Endothelial cell of umbilical vein (primary cell): ENCODE measurements around the gene DLEC1. TPM values are rescaled to one million over a fixed set of nuclear protein-coding genes. Genes with fewer than 3 reads are reported as not detected.

Experiments
- BruUV-seq: library from RNA; stranded (reverse); fragments of 400-500 nt; replicated peaks from 2 replicates; lab custom pipeline; 2021; lab: Mats Ljungman, UMichigan
- CTCF ChIA-PET: fragments of 300-600, 350-600 bp; sonication (Branson Sonifier 250); formaldehyde crosslinking; loops from one replicate; lab custom pipeline; 2021; ENCODE audit warnings: antibody characterized with exemption, inconsistent platforms; lab: Charles Lee
- POLR2A ChIA-PET: fragments of 300-600, 350-600 bp; sonication (Branson Sonifier 250); formaldehyde crosslinking; loops from one replicate; lab custom pipeline; 2021; ENCODE audit warnings: antibody characterized with exemption, inconsistent platforms; lab: Charles Lee
- DNase-seq: peaks from one replicate; pipeline ENCODE4 v3.0.0-alpha.2; 2011; ENCODE audit warnings: low read depth, low spot score
- FAIRE-seq: peaks from 2 replicates; lab custom pipeline; 2011; peaks lifted over from hg19 to GRCh38; lab: Jason Lieb, UNC
- H2AFZ ChIP-seq: 2 replicates; pipeline ENCODE4 v1.6.0; 2012; ENCODE audit warnings: low read depth, low read length, control low read depth, inconsistent platforms
- H3K27ac ChIP-seq: 2 replicates; pipeline ENCODE4 v1.5.1; 2011; ENCODE audit warnings: low read depth, mild to moderate bottlenecking, control low read depth, low read length, moderate library complexity; ENCODE audit not compliant: insufficient read depth
- H3K27me3 ChIP-seq, 2 experiments: 2 replicates each; pipeline versions ENCODE4 v1.6.0 to v1.6.1; 2011; ENCODE audit warnings: low read length in 2 of 2, mixed read lengths in 1 of 2; ENCODE audit not compliant: control insufficient read depth in 2 of 2, insufficient read depth in 2 of 2
- H3K36me3 ChIP-seq, 2 experiments: 2 replicates in 1 of 2; 3 replicates in 1 of 2; pipeline ENCODE4 v1.5.1; 2011; ENCODE audit warnings: low read length in 2 of 2, mild to moderate bottlenecking in 1 of 2, moderate library complexity in 1 of 2; ENCODE audit not compliant: control insufficient read depth in 2 of 2, insufficient read depth in 2 of 2; ENCODE audit errors: extremely low read depth in 1 of 2
- H3K4me1 ChIP-seq: 3 replicates; pipeline ENCODE4 v1.5.1; 2011; ENCODE audit warnings: mild to moderate bottlenecking, low read length; ENCODE audit not compliant: control insufficient read depth, insufficient read depth; ENCODE audit errors: extremely low read depth
- H3K4me2 ChIP-seq: 2 replicates; pipeline ENCODE4 v1.6.1; 2011; ENCODE audit warnings: low read length, control low read depth, mixed read lengths; ENCODE audit not compliant: insufficient read depth
- H3K4me3 ChIP-seq, 3 experiments: fragments of 200-600 bp in 1 of 3; sonication (generic), shearing (Covaris generic) in 1 of 3; replicated peaks in 1 of 3; 2 replicates each; pipeline ENCODE4 v1.5.1; 2011 to 2016; ENCODE audit warnings: control low read depth in 3 of 3, low read length in 3 of 3, mild to moderate bottlenecking in 2 of 3, inconsistent platforms in 1 of 3, low read depth in 1 of 3, moderate library complexity in 1 of 3; ENCODE audit not compliant: insufficient read depth in 1 of 3
- H3K79me2 ChIP-seq: 2 replicates; pipeline ENCODE4 v1.6.0; 2012; ENCODE audit warnings: low read length, inconsistent platforms; ENCODE audit not compliant: control insufficient read depth, insufficient read depth
- H3K9ac ChIP-seq: replicated peaks from 2 replicates; pipeline ENCODE3; 2011; ENCODE audit warnings: low read length, control low read depth; ENCODE audit not compliant: insufficient read depth; ENCODE audit errors: extremely low read depth
- H3K9me1 ChIP-seq: replicated peaks from 3 replicates; pipeline ENCODE4 v1.6.0; 2011; ENCODE audit warnings: mild to moderate bottlenecking, low read length; ENCODE audit not compliant: control insufficient read depth, insufficient read depth; ENCODE audit errors: extremely low read depth
- H3K9me3 ChIP-seq: replicated peaks from 2 replicates; pipeline ENCODE4 v1.5.1; 2012; ENCODE audit warnings: low read length, inconsistent platforms; ENCODE audit not compliant: control insufficient read depth, insufficient read depth
- H4K20me1 ChIP-seq: replicated peaks from 2 replicates; pipeline ENCODE3; 2011; ENCODE audit warnings: mild to moderate bottlenecking, low read length; ENCODE audit not compliant: control insufficient read depth, insufficient read depth; ENCODE audit errors: extremely low read depth
- EZH2 ChIP-seq: IDR thresholded peaks from 2 replicates; pipeline ENCODE4 v1.6.1; 2012; ENCODE audit warnings: borderline replicate concordance, low read depth, mild to moderate bottlenecking, moderate library complexity, low read length, inconsistent platforms; ENCODE audit not compliant: severe bottlenecking
- GATA2 ChIP-seq: IDR thresholded peaks from 2 replicates; pipeline ENCODE4 v1.7.0; 2011; ENCODE audit warnings: low read depth, mild to moderate bottlenecking, moderate library complexity, mixed read lengths, low read length; ENCODE audit not compliant: insufficient read length, insufficient read depth
- JUN ChIP-seq: IDR thresholded peaks from 2 replicates; pipeline ENCODE4 v1.6.1; 2011; ENCODE audit warnings: borderline replicate concordance, low read depth; ENCODE audit not compliant: insufficient read length, insufficient read depth
- POLR2AphosphoS5 ChIP-seq: IDR thresholded peaks from 2 replicates; pipeline ENCODE4 v1.6.1; 2012; ENCODE audit warnings: low read depth, mild to moderate bottlenecking, control low read depth, low read length, moderate library complexity; ENCODE audit not compliant: insufficient read depth
- dilution Hi-C: fragments of 300-500 bp; cut with MboI; formaldehyde crosslinking; loops from one replicate; pipeline ENCODE4 v1.15.0; 2019; ENCODE audit warnings: low sequenced_read_pairs; ENCODE audit not compliant: extremely low pct_ligation_motif_present
- intact Hi-C: fragments of 100-400 bp; cut with micrococcal nuclease; formaldehyde crosslinking; loops from one replicate; pipeline ENCODE4 v1.10.0; 2022
- polyA plus RNA-seq, 4 experiments: library from polyadenylated mRNA; depleted of rRNA in 3 of 4; stranded (reverse) in 3 of 4; unstranded in 1 of 4; fragments of >200 nt; gene quantifications; 2 replicates each; pipeline versions ENCODE4 v1.2.1 to v1.2.3, GENCODE V29; 2011 to 2012; ENCODE audit warnings: missing spikeins in 1 of 4
- total RNA-seq: library from RNA; stranded (reverse); gene quantifications from 2 replicates; pipeline ENCODE4 v1.2.3, GENCODE V29; 2021
- TF ChIP-seq, protein P1 (sequence below), 2 donors: IDR thresholded peaks; 1 replicate in 1 of 2; 2 replicates in 1 of 2; pipeline ENCODE4 v1.5.1; 2011; ENCODE audit warnings: low read length in 2 of 2, mild to moderate bottlenecking in 2 of 2, moderate library complexity in 2 of 2, control low read depth in 1 of 2, inconsistent platforms in 1 of 2, low read depth in 1 of 2; ENCODE audit not compliant: insufficient read depth in 1 of 2; ENCODE audit errors: extremely low read depth in 1 of 2
- TF ChIP-seq, protein P2 (sequence below): IDR thresholded peaks from 2 replicates; pipeline ENCODE4 v1.6.1; 2011; ENCODE audit not compliant: insufficient read depth, insufficient read length

The DLEC1 gene
- total and polyA plus RNA-seq, 2 donors (not counting 3 experiments of a cell fraction or from before 2014, with no cell fraction given) = not detected

DNA sequence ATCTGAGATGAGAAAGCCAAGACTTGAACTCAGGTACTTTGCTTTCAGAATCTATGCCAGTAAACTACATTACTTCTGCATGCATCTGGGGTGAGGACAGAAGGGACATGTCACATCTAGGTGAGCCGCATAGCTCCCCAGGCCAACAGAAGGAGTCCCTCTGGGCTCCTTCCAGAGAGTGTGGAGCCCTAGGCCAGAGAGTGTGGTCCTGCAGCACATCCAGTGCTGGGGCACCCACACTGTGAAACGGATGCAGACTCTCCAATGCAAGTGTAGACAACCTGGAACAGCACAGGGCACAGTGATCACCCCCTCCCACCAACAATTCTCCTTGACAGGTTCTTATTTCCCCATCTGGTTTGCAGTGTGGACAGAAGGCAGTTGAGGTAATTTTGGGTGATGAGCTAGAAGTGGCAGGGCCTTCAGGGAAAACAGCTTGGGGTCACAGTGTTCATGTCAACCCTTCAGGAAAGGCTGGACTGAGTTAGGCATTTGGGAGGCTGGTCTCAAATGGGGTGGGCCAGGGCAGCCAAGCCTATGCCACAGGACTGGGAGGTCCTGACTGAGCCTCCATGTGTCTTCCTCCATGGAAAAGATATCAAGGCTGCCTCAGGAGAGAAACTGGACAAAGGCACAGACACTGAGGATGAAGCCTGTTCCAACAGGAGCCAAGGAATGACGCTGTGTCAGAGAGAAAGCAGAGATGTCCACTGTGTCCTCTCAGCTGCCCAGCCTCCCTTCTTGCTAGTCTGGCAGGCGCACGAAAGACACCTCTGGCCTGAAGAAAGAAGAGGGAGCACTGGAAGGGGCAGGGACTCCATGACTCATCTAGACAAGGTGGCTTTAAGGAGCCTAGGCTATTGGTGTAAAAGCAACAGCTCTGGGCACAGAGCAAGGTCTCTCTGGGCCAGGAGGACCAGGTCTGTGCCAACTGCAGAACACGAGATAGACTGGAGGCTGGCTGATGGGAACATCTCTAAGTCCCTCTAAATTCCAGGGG, 11.2 kb upstream of the DLEC1 start:
- Histone ChIP-seq H4K20me1 (no peaks in the 10 kb centered on the region), H3K4me1 (peaks cover 14% of the 10 kb centered on the region), H3K9ac (no peak overlapping the region), H3K9me1 (no peaks in the 10 kb centered on the region), H3K27me3 (no peaks in the 10 kb centered on the region), H3K9me3 (no peaks in the 10 kb centered on the region), H3K27ac (no peak overlapping the region), H3K4me2 (no peak overlapping the region), H3K79me2 (no peaks in the 10 kb centered on the region), H3K4me3 (no peak overlapping the region), H2AFZ (no peak overlapping the region), H3K36me3 (no peaks in the 10 kb centered on the region)
- POLR2A ChIA-PET = no interaction called here
- intact Hi-C loops (no loop called here), dilution Hi-C loops (no loop called here)
- no TSS peak for BruUV-seq
- no peak for DNase-seq
- CTCF ChIA-PET = interaction anchor here (1.4 kb wide), 1 partner anchor 173 kb away, joined by 3 read pairs; no protein-coding TSS in a partner anchor
- TF ChIP-seq GATA2 = no peak
- TF ChIP-seq JUN = no peak
- TF ChIP-seq POLR2AphosphoS5 = no peak
- no peak for TF ChIP-seq EZH2
- TF ChIP-seq, protein P1, sequence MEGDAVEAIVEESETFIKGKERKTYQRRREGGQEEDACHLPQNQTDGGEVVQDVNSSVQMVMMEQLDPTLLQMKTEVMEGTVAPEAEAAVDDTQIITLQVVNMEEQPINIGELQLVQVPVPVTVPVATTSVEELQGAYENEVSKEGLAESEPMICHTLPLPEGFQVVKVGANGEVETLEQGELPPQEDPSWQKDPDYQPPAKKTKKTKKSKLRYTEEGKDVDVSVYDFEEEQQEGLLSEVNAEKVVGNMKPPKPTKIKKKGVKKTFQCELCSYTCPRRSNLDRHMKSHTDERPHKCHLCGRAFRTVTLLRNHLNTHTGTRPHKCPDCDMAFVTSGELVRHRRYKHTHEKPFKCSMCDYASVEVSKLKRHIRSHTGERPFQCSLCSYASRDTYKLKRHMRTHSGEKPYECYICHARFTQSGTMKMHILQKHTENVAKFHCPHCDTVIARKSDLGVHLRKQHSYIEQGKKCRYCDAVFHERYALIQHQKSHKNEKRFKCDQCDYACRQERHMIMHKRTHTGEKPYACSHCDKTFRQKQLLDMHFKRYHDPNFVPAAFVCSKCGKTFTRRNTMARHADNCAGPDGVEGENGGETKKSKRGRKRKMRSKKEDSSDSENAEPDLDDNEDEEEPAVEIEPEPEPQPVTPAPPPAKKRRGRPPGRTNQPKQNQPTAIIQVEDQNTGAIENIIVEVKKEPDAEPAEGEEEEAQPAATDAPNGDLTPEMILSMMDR (IDR thresholded peaks at IDR 0.05; ENCODE audit: extremely low read depth in 1 of 2, insufficient read depth in 1 of 2, low read depth in 1 of 2, low read length in 2 of 2) = no peak
- TF ChIP-seq, protein P2, sequence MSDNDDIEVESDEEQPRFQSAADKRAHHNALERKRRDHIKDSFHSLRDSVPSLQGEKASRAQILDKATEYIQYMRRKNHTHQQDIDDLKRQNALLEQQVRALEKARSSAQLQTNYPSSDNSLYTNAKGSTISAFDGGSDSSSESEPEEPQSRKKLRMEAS = no peak
- no peak for FAIRE-seq
